GM18868 (cell line): Measurements from ENCODE around the gene ADIPOR2.

Source experiments
- ATAC-seq: cut with Tn5 transposase; IDR thresholded peaks from one replicate; pipeline ENCODE4 v1.9.1; 2021; ENCODE audit warnings: mild to moderate bottlenecking, moderate library complexity; ENCODE audit not compliant: unreplicated experiment

ADIPOR2 gene

GRCh38 chr12:1768615-1769014 is 77.7 kb downstream of the ADIPOR2 start:
- ATAC-seq: no peak

- ATAC-seq: no peak
These were observed 79.1 kb downstream of the ADIPOR2 start for GRCh38 chr12:1769809-1770494.

GRCh38 chr12:1773937-1774655 is 83.2 kb downstream of the ADIPOR2 start:
- no peak for ATAC-seq

GRCh38 chr12:1776170-1776921 is 85.5 kb downstream of the ADIPOR2 start:
- no peak for ATAC-seq

GRCh38 chr12:1777798-1778197 is 86.9 kb downstream of the ADIPOR2 start:
- no peak for ATAC-seq

- ATAC-seq: no peak
These were observed 88.0 kb downstream of the ADIPOR2 start for GRCh38 chr12:1778911-1779310.

- ATAC-seq: no peak
These were observed 88.9 kb downstream of the ADIPOR2 start for GRCh38 chr12:1779783-1780182.

- no peak for ATAC-seq
These were observed 90.9 kb downstream of the ADIPOR2 start for GRCh38 chr12:1781772-1782171.

- ATAC-seq: no peak
These were observed 91.3 kb downstream of the ADIPOR2 start for GRCh38 chr12:1782215-1782614.

- ATAC-seq: no peak
These were observed 96.8 kb downstream of the ADIPOR2 start for GRCh38 chr12:1787714-1788113.

- ATAC-seq: no peak
These were observed 99.6 kb downstream of the ADIPOR2 start for GRCh38 chr12:1790444-1790843.

GRCh38 chr12:1791104-1791841 is 100.4 kb downstream of the ADIPOR2 start:
- no peak for ATAC-seq

GRCh38 chr12:1792406-1792805 is 101.5 kb downstream of the ADIPOR2 start:
- ATAC-seq: no peak

GRCh38 chr12:1793426-1794210 is 102.7 kb downstream of the ADIPOR2 start:
- ATAC-seq: no peak

- ATAC-seq: no peak
These were observed 103.7 kb downstream of the ADIPOR2 start for GRCh38 chr12:1794440-1795090.

GRCh38 chr12:1795221-1795784 is 104.4 kb downstream of the ADIPOR2 start:
- no peak for ATAC-seq

- ATAC-seq: peak; percentile 89
These were observed 105.1 kb downstream of the ADIPOR2 start for GRCh38 chr12:1795785-1796514.

- peak; percentile 22 for ATAC-seq
These were observed 105.7 kb downstream of the ADIPOR2 start for GRCh38 chr12:1796515-1797010.
